H9 (cell line): ENCODE measurements around the gene NEURL1B. TPM values are rescaled to one million over a fixed set of nuclear protein-coding genes. Genes with fewer than 3 reads are reported as not detected.

ENCODE experiments used
- DNase-seq: peaks from one replicate; pipeline ENCODE4 v3.0.0-alpha.2; 2017
- H2AFZ ChIP-seq: one replicate; pipeline ENCODE4 v1.6.1; 2013; ENCODE audit warnings: mild to moderate bottlenecking, low read length, control low read depth, moderate library complexity
- H2AK5ac ChIP-seq: 2 replicates; pipeline ENCODE4 v1.6.1; 2013; ENCODE audit warnings: low read length, control low read depth, mixed read lengths; ENCODE audit not compliant: insufficient read length
- H2BK120ac ChIP-seq: one replicate; pipeline ENCODE4 v1.6.1; 2013; ENCODE audit warnings: low read depth, mild to moderate bottlenecking, low read length, control low read depth, inconsistent platforms; ENCODE audit not compliant: poor library complexity, severe bottlenecking
- H2BK12ac ChIP-seq: 2 replicates; pipeline ENCODE4 v1.6.1; 2013; ENCODE audit warnings: low read length, control low read depth, mixed read lengths, low read depth; ENCODE audit not compliant: insufficient read length
- H2BK15ac ChIP-seq: 2 replicates; pipeline ENCODE4 v1.6.1; 2013; ENCODE audit warnings: low read depth, low read length, control low read depth
- H2BK20ac ChIP-seq: one replicate; pipeline ENCODE4 v1.6.1; 2013; ENCODE audit warnings: low read depth, mild to moderate bottlenecking, low read length, control low read depth, inconsistent platforms; ENCODE audit not compliant: poor library complexity, severe bottlenecking
- H2BK5ac ChIP-seq: 2 replicates; pipeline ENCODE4 v1.6.1; 2013; ENCODE audit warnings: low read length, control low read depth, mixed read lengths; ENCODE audit not compliant: insufficient read length
- H3K14ac ChIP-seq: 2 replicates; pipeline ENCODE4 v1.6.1; 2013; ENCODE audit warnings: low read length, control low read depth; ENCODE audit not compliant: insufficient read depth
- H3K18ac ChIP-seq: 2 replicates; pipeline ENCODE4 v1.6.1; 2013; ENCODE audit warnings: low read depth, mild to moderate bottlenecking, mixed read lengths, low read length, control low read depth; ENCODE audit not compliant: insufficient read length
- H3K23ac ChIP-seq: 2 replicates; pipeline ENCODE4 v1.6.1; 2013; ENCODE audit warnings: low read length, control low read depth, mixed read lengths, low read depth; ENCODE audit not compliant: insufficient read length
- H3K23me2 ChIP-seq: 2 replicates; pipeline ENCODE4 v1.6.1; 2013; ENCODE audit warnings: low read depth, mild to moderate bottlenecking, mixed read lengths, low read length, control low read depth; ENCODE audit not compliant: insufficient read length, poor library complexity, severe bottlenecking
- H3K27ac ChIP-seq: 2 replicates; pipeline ENCODE4 v1.5.1; 2013; ENCODE audit warnings: low read length, control low read depth, mixed read lengths, low read depth; ENCODE audit not compliant: insufficient read length
- H3K27me3 ChIP-seq: 2 replicates; pipeline ENCODE4 v1.6.1; 2013; ENCODE audit warnings: low read length, control low read depth, inconsistent platforms; ENCODE audit not compliant: insufficient read depth
- H3K4ac ChIP-seq: 2 replicates; pipeline ENCODE4 v1.6.1; 2013; ENCODE audit warnings: low read depth, mild to moderate bottlenecking, control low read depth, inconsistent platforms, low read length, moderate library complexity
- H3K4me1 ChIP-seq: 2 replicates; pipeline ENCODE4 v1.6.1; 2013; ENCODE audit warnings: low read length, control low read depth, inconsistent platforms; ENCODE audit not compliant: insufficient read depth
- H3K4me2 ChIP-seq: 2 replicates; pipeline ENCODE4 v1.6.1; 2013; ENCODE audit warnings: low read length, control low read depth, mixed read lengths; ENCODE audit not compliant: insufficient read length, insufficient read depth
- H3K56ac ChIP-seq: 2 replicates; pipeline ENCODE4 v1.6.1; 2013; ENCODE audit warnings: low read depth, mild to moderate bottlenecking, mixed read lengths, low read length, control low read depth; ENCODE audit not compliant: insufficient read length
- H3K79me1 ChIP-seq: 2 replicates; pipeline ENCODE4 v1.6.1; 2013; ENCODE audit warnings: low read depth, mild to moderate bottlenecking, moderate library complexity, low read length, control low read depth, inconsistent platforms; ENCODE audit not compliant: insufficient read depth, poor library complexity, severe bottlenecking
- H3K79me2 ChIP-seq: 2 replicates; pipeline ENCODE4 v1.6.1; 2013; ENCODE audit warnings: low read length, control low read depth, inconsistent platforms; ENCODE audit not compliant: insufficient read depth
- H3K9ac ChIP-seq: 2 replicates; pipeline ENCODE4 v1.6.1; 2013; ENCODE audit warnings: low read length, control low read depth, mixed read lengths; ENCODE audit not compliant: insufficient read length; ENCODE audit errors: extremely low read depth
- H3K9me3 ChIP-seq: one replicate; pipeline ENCODE4 v1.6.1; 2013; ENCODE audit warnings: low read depth, low read length, inconsistent platforms; ENCODE audit not compliant: control insufficient read depth
- H3T11ph ChIP-seq: one replicate; pipeline ENCODE4 v1.6.1; 2013; ENCODE audit warnings: mild to moderate bottlenecking, low read length, control low read depth, inconsistent platforms
- H4K20me1 ChIP-seq: one replicate; pipeline ENCODE4 v1.6.1; 2013; ENCODE audit not compliant: control insufficient read depth, insufficient read length, insufficient read depth
- H4K5ac ChIP-seq: 2 replicates; pipeline ENCODE4 v1.6.1; 2013; ENCODE audit warnings: low read depth, mild to moderate bottlenecking, mixed read lengths, low read length, control low read depth; ENCODE audit not compliant: insufficient read length
- H4K8ac ChIP-seq: replicated peaks from 2 replicates; pipeline ENCODE4 v1.6.1; 2013; ENCODE audit warnings: low read length, control low read depth, mixed read lengths, low read depth; ENCODE audit not compliant: insufficient read length
- H4K91ac ChIP-seq: 2 replicates; pipeline ENCODE4 v1.6.1; 2013; ENCODE audit warnings: low read depth, mild to moderate bottlenecking, moderate library complexity, mixed read lengths, low read length, control low read depth; ENCODE audit not compliant: insufficient read length
- H3K27ac Mint-ChIP-seq, 3 experiments: 2 replicates in 2 of 3; 3 replicates in 1 of 3; pipeline ENCODE4 v1.8.0; 2020 to 2021; ENCODE audit warnings: mixed read lengths in 3 of 3, mild to moderate bottlenecking in 1 of 3, moderate library complexity in 1 of 3
- H3K27me3 Mint-ChIP-seq: 2 replicates; pipeline ENCODE4 v1.8.0; 2021; ENCODE audit warnings: low read depth, mild to moderate bottlenecking, moderate library complexity, mixed read lengths
- H3K36me3 Mint-ChIP-seq, 3 experiments: 2 replicates in 2 of 3; 3 replicates in 1 of 3; pipeline ENCODE4 v1.8.0; 2020 to 2021; ENCODE audit warnings: low read depth in 3 of 3, mixed read lengths in 3 of 3; ENCODE audit not compliant: insufficient read depth in 1 of 3
- H3K4me1 Mint-ChIP-seq, 2 experiments: 2 replicates each; pipeline ENCODE4 v1.8.0; 2020; ENCODE audit warnings: mixed read lengths in 2 of 2
- H3K4me3 Mint-ChIP-seq, 2 experiments: 2 replicates in 1 of 2; 3 replicates in 1 of 2; pipeline ENCODE4 v1.8.0; 2020 to 2021; ENCODE audit warnings: mild to moderate bottlenecking in 2 of 2, mixed read lengths in 2 of 2, moderate library complexity in 1 of 2
- H3K9me3 Mint-ChIP-seq, 2 experiments: 2 replicates in 1 of 2; 3 replicates in 1 of 2; pipeline ENCODE4 v1.8.0; 2020; ENCODE audit warnings: mild to moderate bottlenecking in 2 of 2, mixed read lengths in 2 of 2, moderate library complexity in 1 of 2
- WGBS: extraction: QIAGEN DNeasy Blood & Tissue Kit; methylation state at CpG from one replicate; pipeline ENCODE4 v1.1.7; 2013; ENCODE audit warnings: missing lambda C conversion rate, low lambda C conversion rate, mixed read lengths; ENCODE audit not compliant: insufficient read length; ENCODE audit errors: extremely low coverage; 5-methylcytosine and 5-hydroxymethylcytosine counted together
- total RNA-seq: library from RNA; stranded (reverse); gene quantifications from 2 replicates; pipeline ENCODE4 v1.2.1, GENCODE V29; 2021
- TF ChIP-seq, protein P1 (sequence below): fragments of 200-600 bp; sonication (generic); conservative IDR thresholded peaks from 3 replicates; pipeline ENCODE4 v1.8.0; 2021; ENCODE audit warnings: antibody characterized with exemption, mild to moderate bottlenecking

The NEURL1B gene
- total RNA-seq, 1 experiment from 2014 or later: 3.6 TPM

DNA sequence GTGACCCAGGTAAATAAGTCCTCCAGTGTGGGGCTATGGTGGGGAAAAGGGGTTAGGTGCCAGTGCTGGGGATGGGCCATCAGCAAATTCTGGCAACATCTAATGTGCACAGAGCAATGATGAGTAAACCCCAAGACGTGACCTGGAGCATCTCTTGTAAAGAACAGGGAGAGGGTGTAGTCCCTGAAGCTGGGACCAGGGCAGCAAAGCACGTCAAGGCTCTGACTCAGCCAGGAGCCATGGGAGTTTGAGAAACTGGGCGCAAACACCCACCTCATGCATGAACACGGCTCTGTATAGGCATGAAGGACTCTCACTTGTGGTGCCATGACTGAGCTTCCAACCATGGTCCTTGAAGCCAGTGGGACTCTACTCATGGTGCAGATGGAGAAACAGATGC is 78.1 kb downstream of the NEURL1B start:
- H3K27ac Mint-ChIP-seq: no peak overlapping the region

More for the DNA sequence above, 78.1 kb downstream of the NEURL1B start:
- H2AK5ac ChIP-seq: no peak overlapping the region
- 0 out of 2 replicates have a peak, but pooled peaks cover 1% of the 10 kb centered on the region for H3K4me1 ChIP-seq
- H4K20me1 ChIP-seq: no peaks in the 10 kb centered on the region
- no peaks in the 10 kb centered on the region for H3K79me2 ChIP-seq
- H2AFZ ChIP-seq: no peak overlapping the region
- no peak overlapping the region for H2BK12ac ChIP-seq
- TF ChIP-seq, protein P1, sequence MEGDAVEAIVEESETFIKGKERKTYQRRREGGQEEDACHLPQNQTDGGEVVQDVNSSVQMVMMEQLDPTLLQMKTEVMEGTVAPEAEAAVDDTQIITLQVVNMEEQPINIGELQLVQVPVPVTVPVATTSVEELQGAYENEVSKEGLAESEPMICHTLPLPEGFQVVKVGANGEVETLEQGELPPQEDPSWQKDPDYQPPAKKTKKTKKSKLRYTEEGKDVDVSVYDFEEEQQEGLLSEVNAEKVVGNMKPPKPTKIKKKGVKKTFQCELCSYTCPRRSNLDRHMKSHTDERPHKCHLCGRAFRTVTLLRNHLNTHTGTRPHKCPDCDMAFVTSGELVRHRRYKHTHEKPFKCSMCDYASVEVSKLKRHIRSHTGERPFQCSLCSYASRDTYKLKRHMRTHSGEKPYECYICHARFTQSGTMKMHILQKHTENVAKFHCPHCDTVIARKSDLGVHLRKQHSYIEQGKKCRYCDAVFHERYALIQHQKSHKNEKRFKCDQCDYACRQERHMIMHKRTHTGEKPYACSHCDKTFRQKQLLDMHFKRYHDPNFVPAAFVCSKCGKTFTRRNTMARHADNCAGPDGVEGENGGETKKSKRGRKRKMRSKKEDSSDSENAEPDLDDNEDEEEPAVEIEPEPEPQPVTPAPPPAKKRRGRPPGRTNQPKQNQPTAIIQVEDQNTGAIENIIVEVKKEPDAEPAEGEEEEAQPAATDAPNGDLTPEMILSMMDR: no peak
- no peak overlapping the region for H3K56ac ChIP-seq
- H4K5ac ChIP-seq: no peak overlapping the region
- peaks cover 3% of the 10 kb centered on the region; the same call in 1 of the 2 replicates for H3K27me3 ChIP-seq
- no peak overlapping the region for H3K18ac ChIP-seq
- Mint-ChIP-seq H3K4me3 (no peak overlapping the region), H3K9me3 (no peaks in the 10 kb centered on the region), H3K4me1 (peaks cover 4 to 6% of the 10 kb centered on the region in 2 experiments; a peak in 3 of 4 replicates), H3K27me3 (peaks cover 33% of the 10 kb centered on the region), H3K36me3 (no peaks in the 10 kb centered on the region)
- H3K9ac ChIP-seq: no peak overlapping the region
- no peak overlapping the region for H3K4ac ChIP-seq
- H2BK15ac ChIP-seq: no peak overlapping the region
- no peak for DNase-seq
- H3T11ph ChIP-seq: no peak overlapping the region
- no peak overlapping the region for H3K27ac ChIP-seq
- no peak overlapping the region for H3K14ac ChIP-seq
- H2BK20ac ChIP-seq: no peak overlapping the region
- H3K79me1 ChIP-seq: no peaks in the 10 kb centered on the region
- no peak overlapping the region for H3K4me2 ChIP-seq
- H2BK5ac ChIP-seq: no peak overlapping the region
- no CpG with 5 or more reads among the region's 4 CpGs for WGBS
- no peak overlapping the region for H4K8ac ChIP-seq
- H2BK120ac ChIP-seq: no peak overlapping the region
- no peaks in the 10 kb centered on the region for H3K23me2 ChIP-seq
- no peak overlapping the region for H4K91ac ChIP-seq
- H3K23ac ChIP-seq: no peak overlapping the region
- H3K9me3 ChIP-seq: no peaks in the 10 kb centered on the region
